ENCODE data around the gene TTC5. TPM values are rescaled to one million over a fixed set of nuclear protein-coding genes. Genes with fewer than 3 reads are reported as not detected.
A peak's percentile ranks its signal among the peaks of the same experiment; 100 is the strongest.

The TTC5 gene, protein sequence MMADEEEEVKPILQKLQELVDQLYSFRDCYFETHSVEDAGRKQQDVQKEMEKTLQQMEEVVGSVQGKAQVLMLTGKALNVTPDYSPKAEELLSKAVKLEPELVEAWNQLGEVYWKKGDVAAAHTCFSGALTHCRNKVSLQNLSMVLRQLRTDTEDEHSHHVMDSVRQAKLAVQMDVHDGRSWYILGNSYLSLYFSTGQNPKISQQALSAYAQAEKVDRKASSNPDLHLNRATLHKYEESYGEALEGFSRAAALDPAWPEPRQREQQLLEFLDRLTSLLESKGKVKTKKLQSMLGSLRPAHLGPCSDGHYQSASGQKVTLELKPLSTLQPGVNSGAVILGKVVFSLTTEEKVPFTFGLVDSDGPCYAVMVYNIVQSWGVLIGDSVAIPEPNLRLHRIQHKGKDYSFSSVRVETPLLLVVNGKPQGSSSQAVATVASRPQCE
- polyA plus RNA-seq (2013, experiment 1 of 2) = 13.0 TPM
- 13.8 TPM for polyA plus RNA-seq (2013, experiment 2 of 2)

DNA sequence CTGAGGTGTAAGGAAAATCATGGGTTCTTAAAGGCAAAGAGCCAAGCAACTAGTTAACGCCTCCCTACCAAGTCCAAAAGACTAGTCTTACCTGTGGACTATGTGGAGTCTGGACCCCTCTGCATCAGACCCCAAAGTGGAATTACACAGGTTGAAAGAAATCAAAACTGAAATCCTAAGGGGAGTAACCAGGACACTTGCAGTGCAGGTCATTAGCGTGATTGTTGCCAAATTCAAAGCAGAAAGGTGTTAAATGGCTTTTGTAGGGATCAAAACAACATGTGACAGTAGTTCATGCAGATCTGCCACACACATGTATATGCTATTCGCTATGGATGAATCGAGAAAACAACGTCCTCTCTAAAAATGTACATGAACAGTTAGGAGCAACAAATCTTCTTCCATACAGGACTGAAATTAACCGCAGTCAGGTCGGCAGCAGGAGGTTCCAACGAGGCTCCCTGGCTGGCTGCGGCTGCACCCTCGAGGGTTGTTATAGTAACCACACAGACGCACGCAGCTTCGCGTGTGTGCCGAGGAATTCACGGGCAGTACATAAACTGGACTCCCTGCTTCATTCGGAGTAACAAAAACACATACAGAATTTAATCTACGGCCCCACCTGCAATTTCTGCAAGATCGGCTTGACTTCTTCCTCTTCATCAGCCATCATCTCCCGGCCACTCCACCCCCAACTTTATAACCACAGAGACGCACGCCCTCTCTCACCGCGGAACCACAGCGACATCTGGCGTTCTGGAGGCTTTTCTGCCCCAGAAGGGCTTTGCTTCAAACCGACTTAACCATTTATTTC is at the start of gene TTC5:
Gene TTC5, minus strand, starts transcription at position 687 of the 814 bp plus-strand sequence. Its CDS starts 14 bp downstream, at position 673.
- Histone ChIP-seq H2BK12ac (ENCODE audit: low read length) (no peak within 1 kb of the TSS), H3K4me3 (ENCODE audit: low read length in 2 of 2) (peak within 1 kb of the TSS; percentile 83 to 87), H4K91ac (ENCODE audit: low read depth, low read length, poor library complexity) (no peak within 1 kb of the TSS), H2BK5ac (ENCODE audit: low read length) (no peak within 1 kb of the TSS), H2AFZ (ENCODE audit: low read length) (peak within 1 kb of the TSS; percentile 92), H3K4me2 (ENCODE audit: insufficient read depth, low read length, poor library complexity, severe bottlenecking) (peak within 1 kb of the TSS; percentile 60), H3K27me3 (ENCODE audit: control insufficient read depth in 3 of 3, insufficient read depth in 3 of 3, low read depth in 1 of 3, low read length in 3 of 3) (no peaks in the 10 kb centered on the region), H3K9me3 (replicated peaks in 1 of 2; ENCODE audit: control insufficient read depth in 2 of 2, insufficient read depth in 1 of 2, low read depth in 1 of 2, low read length in 2 of 2) (no peaks in the 10 kb centered on the region), H3K79me1 (ENCODE audit: low read depth, low read length) (peaks cover 3% of the 10 kb centered on the region), H3K14ac (ENCODE audit: low read length) (no peak within 1 kb of the TSS), H3K27ac (replicated peaks; ENCODE audit: low read length) (no peak within 1 kb of the TSS), H3K9ac (ENCODE audit: low read depth, low read length, poor library complexity) (no peak within 1 kb of the TSS), H2BK15ac (ENCODE audit: low read length) (no peak within 1 kb of the TSS), H3K18ac (ENCODE audit: low read length) (no peak within 1 kb of the TSS), H3K36me3 (replicated peaks in 1 of 2; ENCODE audit: control insufficient read depth in 2 of 2, insufficient read depth in 2 of 2, low read length in 2 of 2) (peaks cover 2 to 15% of the 10 kb centered on the region in 2 donors), H3K23ac (ENCODE audit: low read depth, low read length, poor library complexity) (no peak within 1 kb of the TSS), H3K4ac (ENCODE audit: low read length) (no peak within 1 kb of the TSS), H2BK120ac (ENCODE audit: low read depth, low read length) (no peak within 1 kb of the TSS), H2AK5ac (ENCODE audit: low read depth, low read length) (no peak within 1 kb of the TSS), H3K4me1 (ENCODE audit: control insufficient read depth in 2 of 2, insufficient read depth in 1 of 2, low read depth in 1 of 2, low read length in 2 of 2) (peaks cover 0 to 4% of the 10 kb centered on the region in 2 donors), H4K8ac (ENCODE audit: low read depth, low read length) (peak within 1 kb of the TSS; percentile 70)
- DNase-seq (ENCODE audit: low spot score) = peak; percentile 84
- no CpG with 5 or more reads among the region's 27 CpGs for WGBS, 2 donors (ENCODE audit: extremely low coverage in 2 of 2, insufficient read length in 2 of 2, insufficient replicate concordance in 1 of 2)

DNA sequence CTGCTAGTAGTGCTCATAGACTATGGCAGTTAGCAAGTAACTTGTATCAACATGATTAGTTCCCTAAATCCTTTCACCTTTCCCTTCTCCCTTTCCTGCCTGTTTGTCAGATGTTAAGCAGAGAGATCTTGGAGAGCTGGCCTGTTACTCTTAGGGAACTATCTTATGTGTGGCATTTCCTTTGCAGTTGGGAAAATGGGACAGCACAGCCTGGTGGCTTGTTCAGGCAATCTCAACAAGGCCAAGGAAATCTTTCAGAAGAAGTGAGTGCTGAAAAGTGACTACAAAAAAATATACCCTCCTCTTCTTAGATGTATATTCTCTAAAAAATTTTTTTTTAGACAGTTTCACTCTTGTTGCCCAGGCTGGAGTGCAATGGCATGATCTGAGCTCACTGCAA is 45.1 kb upstream of the TTC5 start:
- H3K27me3 ChIP-seq (ENCODE audit: control insufficient read depth in 3 of 3, insufficient read depth in 3 of 3, low read depth in 1 of 3, low read length in 3 of 3) = no peaks in the 10 kb centered on the region
- H4K8ac ChIP-seq (ENCODE audit: low read depth, low read length) = no peak overlapping the region
- no peak overlapping the region for H3K27ac ChIP-seq (replicated peaks; ENCODE audit: low read length)
- H2BK12ac ChIP-seq (ENCODE audit: low read length) = no peak overlapping the region
- no peak overlapping the region for H3K9ac ChIP-seq (ENCODE audit: low read depth, low read length, poor library complexity)
- no peak overlapping the region for H2BK120ac ChIP-seq (ENCODE audit: low read depth, low read length)
- DNase-seq (ENCODE audit: low spot score) = no peak
- H3K4ac ChIP-seq (ENCODE audit: low read length) = no peak overlapping the region
- H3K14ac ChIP-seq (ENCODE audit: low read length) = no peak overlapping the region
- no peaks in the 10 kb centered on the region for H3K4me1 ChIP-seq (ENCODE audit: control insufficient read depth in 2 of 2, insufficient read depth in 1 of 2, low read depth in 1 of 2, low read length in 2 of 2)
- no peaks in the 10 kb centered on the region for H3K79me1 ChIP-seq (ENCODE audit: low read depth, low read length)
- peaks cover 22 to 95% of the 10 kb centered on the region in 2 donors for H3K36me3 ChIP-seq (replicated peaks in 1 of 2; ENCODE audit: control insufficient read depth in 2 of 2, insufficient read depth in 2 of 2, low read length in 2 of 2)
- no peak overlapping the region for H3K4me2 ChIP-seq (ENCODE audit: insufficient read depth, low read length, poor library complexity, severe bottlenecking)
- no peak overlapping the region for H2AFZ ChIP-seq (ENCODE audit: low read length)
- H2BK5ac ChIP-seq (ENCODE audit: low read length) = no peak overlapping the region
- no peak overlapping the region for H3K4me3 ChIP-seq (ENCODE audit: low read length in 2 of 2)
- H4K91ac ChIP-seq (ENCODE audit: low read depth, low read length, poor library complexity) = no peak overlapping the region
- no peak overlapping the region for H2AK5ac ChIP-seq (ENCODE audit: low read depth, low read length)
- H3K23ac ChIP-seq (ENCODE audit: low read depth, low read length, poor library complexity) = no peak overlapping the region
- H3K18ac ChIP-seq (ENCODE audit: low read length) = no peak overlapping the region
- no peaks in the 10 kb centered on the region for H3K9me3 ChIP-seq (replicated peaks in 1 of 2; ENCODE audit: control insufficient read depth in 2 of 2, insufficient read depth in 1 of 2, low read depth in 1 of 2, low read length in 2 of 2)
- no peak overlapping the region for H2BK15ac ChIP-seq (ENCODE audit: low read length)

DNA sequence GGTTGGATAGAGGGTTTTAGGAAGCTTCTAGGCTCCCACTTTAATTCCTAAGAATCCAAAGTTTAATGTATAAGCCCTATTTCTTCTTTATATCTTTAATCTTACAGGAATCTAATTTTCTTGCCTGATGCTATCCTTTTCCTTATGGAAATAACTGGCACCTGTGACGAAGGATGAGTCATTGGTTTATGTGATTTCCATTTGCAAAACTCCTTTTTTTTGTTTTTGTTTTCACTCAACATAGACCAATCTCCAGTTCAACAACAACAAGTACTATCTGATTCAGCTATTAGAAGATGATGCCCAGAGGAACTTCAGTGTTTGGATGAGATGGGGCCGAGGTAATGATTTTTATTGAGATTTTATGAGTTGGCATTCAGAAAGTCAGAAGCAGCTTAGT is 44.5 kb upstream of the TTC5 start:
- Histone ChIP-seq H2BK120ac (ENCODE audit: low read depth, low read length) (no peak overlapping the region), H4K91ac (ENCODE audit: low read depth, low read length, poor library complexity) (no peak overlapping the region), H3K14ac (ENCODE audit: low read length) (no peak overlapping the region), H3K4me3 (ENCODE audit: low read length in 2 of 2) (no peak overlapping the region), H3K4me2 (ENCODE audit: insufficient read depth, low read length, poor library complexity, severe bottlenecking) (no peak overlapping the region), H4K8ac (ENCODE audit: low read depth, low read length) (no peak overlapping the region), H3K4ac (ENCODE audit: low read length) (no peak overlapping the region), H3K18ac (ENCODE audit: low read length) (no peak overlapping the region), H3K23ac (ENCODE audit: low read depth, low read length, poor library complexity) (no peak overlapping the region), H2AK5ac (ENCODE audit: low read depth, low read length) (no peak overlapping the region), H2BK5ac (ENCODE audit: low read length) (no peak overlapping the region), H3K36me3 (replicated peaks in 1 of 2; ENCODE audit: control insufficient read depth in 2 of 2, insufficient read depth in 2 of 2, low read length in 2 of 2) (peaks cover 23 to 95% of the 10 kb centered on the region in 2 donors), H2AFZ (ENCODE audit: low read length) (no peak overlapping the region), H2BK12ac (ENCODE audit: low read length) (no peak overlapping the region), H3K27me3 (ENCODE audit: control insufficient read depth in 3 of 3, insufficient read depth in 3 of 3, low read depth in 1 of 3, low read length in 3 of 3) (no peaks in the 10 kb centered on the region), H2BK15ac (ENCODE audit: low read length) (no peak overlapping the region), H3K9ac (ENCODE audit: low read depth, low read length, poor library complexity) (no peak overlapping the region), H3K79me1 (ENCODE audit: low read depth, low read length) (no peaks in the 10 kb centered on the region), H3K4me1 (ENCODE audit: control insufficient read depth in 2 of 2, insufficient read depth in 1 of 2, low read depth in 1 of 2, low read length in 2 of 2) (no peaks in the 10 kb centered on the region), H3K9me3 (replicated peaks in 1 of 2; ENCODE audit: control insufficient read depth in 2 of 2, insufficient read depth in 1 of 2, low read depth in 1 of 2, low read length in 2 of 2) (no peaks in the 10 kb centered on the region), H3K27ac (replicated peaks; ENCODE audit: low read length) (no peak overlapping the region)
- DNase-seq (ENCODE audit: low spot score) = no peak
- no CpG with 5 or more reads among the region's 2 CpGs for WGBS, 2 donors (ENCODE audit: extremely low coverage in 2 of 2, insufficient read length in 2 of 2, insufficient replicate concordance in 1 of 2)

DNA sequence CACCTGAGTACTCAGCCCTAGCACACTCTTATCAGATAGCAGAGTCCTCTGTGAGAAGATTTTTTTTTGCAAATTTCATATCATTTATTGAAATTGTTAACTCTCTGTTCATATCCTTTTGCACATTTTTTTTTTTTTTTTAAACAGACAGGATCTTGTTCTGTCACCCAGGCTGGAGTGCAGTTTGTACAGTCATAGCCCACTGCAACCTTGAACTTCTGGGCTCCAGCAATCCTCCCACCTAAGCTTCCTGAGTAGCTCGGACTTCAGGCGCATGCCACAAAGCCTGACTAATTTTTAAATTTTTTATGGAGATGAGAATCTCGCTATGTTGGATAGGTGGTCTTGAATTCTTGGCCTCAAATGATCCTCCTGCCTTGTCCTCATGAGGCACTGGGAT is 42.0 kb upstream of the TTC5 start:
- no CpG with 5 or more reads among the region's 3 CpGs for WGBS, 2 donors (ENCODE audit: extremely low coverage in 2 of 2, insufficient read length in 2 of 2, insufficient replicate concordance in 1 of 2)
- Histone ChIP-seq H3K9me3 (replicated peaks in 1 of 2; ENCODE audit: control insufficient read depth in 2 of 2, insufficient read depth in 1 of 2, low read depth in 1 of 2, low read length in 2 of 2) (no peaks in the 10 kb centered on the region), H3K27ac (replicated peaks; ENCODE audit: low read length) (no peak overlapping the region), H3K4me2 (ENCODE audit: insufficient read depth, low read length, poor library complexity, severe bottlenecking) (no peak overlapping the region), H2BK12ac (ENCODE audit: low read length) (no peak overlapping the region), H2AK5ac (ENCODE audit: low read depth, low read length) (no peak overlapping the region), H3K36me3 (replicated peaks in 1 of 2; ENCODE audit: control insufficient read depth in 2 of 2, insufficient read depth in 2 of 2, low read length in 2 of 2) (peaks cover 25 to 78% of the 10 kb centered on the region in 2 donors), H3K9ac (ENCODE audit: low read depth, low read length, poor library complexity) (no peak overlapping the region), H3K4ac (ENCODE audit: low read length) (no peak overlapping the region), H2BK5ac (ENCODE audit: low read length) (no peak overlapping the region), H3K27me3 (ENCODE audit: control insufficient read depth in 3 of 3, insufficient read depth in 3 of 3, low read depth in 1 of 3, low read length in 3 of 3) (no peaks in the 10 kb centered on the region), H4K8ac (ENCODE audit: low read depth, low read length) (no peak overlapping the region), H3K4me1 (ENCODE audit: control insufficient read depth in 2 of 2, insufficient read depth in 1 of 2, low read depth in 1 of 2, low read length in 2 of 2) (peaks cover 0 to 3% of the 10 kb centered on the region in 2 donors), H3K14ac (ENCODE audit: low read length) (no peak overlapping the region), H3K79me1 (ENCODE audit: low read depth, low read length) (no peaks in the 10 kb centered on the region), H3K18ac (ENCODE audit: low read length) (no peak overlapping the region), H4K91ac (ENCODE audit: low read depth, low read length, poor library complexity) (no peak overlapping the region), H2BK15ac (ENCODE audit: low read length) (no peak overlapping the region), H2AFZ (ENCODE audit: low read length) (no peak overlapping the region), H3K23ac (ENCODE audit: low read depth, low read length, poor library complexity) (no peak overlapping the region), H2BK120ac (ENCODE audit: low read depth, low read length) (no peak overlapping the region), H3K4me3 (ENCODE audit: low read length in 2 of 2) (no peak overlapping the region)
- no peak for DNase-seq (ENCODE audit: low spot score)

All from neuronal stem cell (in vitro differentiated cells).